ENCODE data around the gene OR51E1.

OR51E1 gene, protein sequence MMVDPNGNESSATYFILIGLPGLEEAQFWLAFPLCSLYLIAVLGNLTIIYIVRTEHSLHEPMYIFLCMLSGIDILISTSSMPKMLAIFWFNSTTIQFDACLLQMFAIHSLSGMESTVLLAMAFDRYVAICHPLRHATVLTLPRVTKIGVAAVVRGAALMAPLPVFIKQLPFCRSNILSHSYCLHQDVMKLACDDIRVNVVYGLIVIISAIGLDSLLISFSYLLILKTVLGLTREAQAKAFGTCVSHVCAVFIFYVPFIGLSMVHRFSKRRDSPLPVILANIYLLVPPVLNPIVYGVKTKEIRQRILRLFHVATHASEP

DNA sequence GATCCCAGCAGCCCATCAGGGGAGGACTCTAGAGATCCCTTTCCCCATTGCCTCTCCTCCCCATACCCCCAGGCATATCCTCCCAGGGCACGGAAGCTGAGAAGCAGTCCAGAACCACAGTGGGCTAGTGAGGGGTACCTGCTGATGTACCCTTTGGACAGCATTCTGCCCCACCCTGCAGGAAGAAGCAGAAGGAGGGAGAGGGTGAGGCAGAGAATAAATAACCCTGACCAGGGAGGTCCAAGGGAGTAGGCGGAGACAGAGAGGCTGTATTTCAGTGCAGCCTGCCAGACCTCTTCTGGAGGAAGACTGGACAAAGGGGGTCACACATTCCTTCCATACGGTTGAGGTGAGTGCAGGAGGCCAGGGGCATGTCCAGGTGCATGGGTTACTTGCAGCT, at the start of gene OR51E1:
Gene OR51E1, plus strand, starts transcription at position 301 of the 400 bp plus-strand sequence. CDS start 8,545 bp downstream, outside the sequence.
- no peak for DNase-seq (ENCODE audit: low read depth in 4 of 4, low spot score in 1 of 4)

DNA sequence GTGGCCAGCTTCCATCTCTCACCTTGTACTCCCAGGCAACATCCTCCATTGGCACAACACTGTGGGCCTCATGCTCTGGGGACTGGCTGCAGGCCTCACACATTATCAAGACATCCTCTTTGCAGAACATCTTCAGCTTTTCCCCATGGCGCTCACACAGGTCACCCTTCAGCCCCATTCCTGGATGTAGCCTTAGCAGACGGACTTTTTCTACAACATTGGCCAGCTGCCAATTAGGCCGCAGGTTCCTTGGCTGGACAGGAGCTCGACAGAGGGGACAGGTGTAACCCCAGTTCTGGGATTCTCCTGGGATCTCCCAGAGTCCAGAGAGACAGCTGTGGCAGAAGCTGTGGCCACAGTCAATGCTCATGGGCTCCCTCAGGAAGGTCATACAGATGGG, 38.7 kb upstream of the OR51E1 start:
- DNase-seq (ENCODE audit: low read depth in 4 of 4, low spot score in 1 of 4), result no peak

DNA sequence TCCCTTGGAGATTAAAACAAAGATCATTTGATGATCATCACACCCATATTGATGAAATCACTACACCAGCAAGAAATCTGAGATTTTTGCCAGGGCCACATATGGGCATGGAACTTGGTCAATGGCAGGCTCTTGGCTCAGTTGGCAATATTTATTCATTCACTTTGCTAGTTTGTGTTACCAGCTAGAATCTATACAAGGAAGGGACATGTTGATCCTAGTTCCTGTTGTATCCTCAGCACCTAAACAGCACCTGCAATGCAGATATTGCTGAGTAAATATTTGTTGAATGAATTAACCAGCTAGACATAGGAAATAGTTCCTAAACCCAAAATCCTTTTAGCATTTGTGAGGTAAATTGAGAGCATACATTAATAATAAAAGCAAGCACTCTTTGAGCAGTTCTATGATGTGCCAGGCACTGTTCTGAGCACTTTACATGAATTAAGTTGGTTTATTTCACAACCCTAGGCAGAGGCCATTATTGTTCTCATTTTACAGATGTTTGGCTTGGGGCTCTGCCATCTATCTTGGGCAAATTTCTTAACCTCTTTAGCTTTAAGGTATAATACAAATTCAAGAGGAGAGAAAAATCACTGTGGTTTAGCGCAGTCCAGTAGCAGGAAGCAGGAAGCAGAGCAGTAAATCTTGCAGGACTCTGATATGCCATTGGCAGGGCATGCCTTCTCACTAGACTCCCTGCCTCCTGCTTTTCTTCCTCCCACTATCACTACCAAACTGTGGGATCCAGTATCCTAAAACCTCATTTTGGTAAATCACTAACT, 37.4 kb upstream of the OR51E1 start:
- no peak for DNase-seq (ENCODE audit: low read depth in 4 of 4, low spot score in 1 of 4)

DNA sequence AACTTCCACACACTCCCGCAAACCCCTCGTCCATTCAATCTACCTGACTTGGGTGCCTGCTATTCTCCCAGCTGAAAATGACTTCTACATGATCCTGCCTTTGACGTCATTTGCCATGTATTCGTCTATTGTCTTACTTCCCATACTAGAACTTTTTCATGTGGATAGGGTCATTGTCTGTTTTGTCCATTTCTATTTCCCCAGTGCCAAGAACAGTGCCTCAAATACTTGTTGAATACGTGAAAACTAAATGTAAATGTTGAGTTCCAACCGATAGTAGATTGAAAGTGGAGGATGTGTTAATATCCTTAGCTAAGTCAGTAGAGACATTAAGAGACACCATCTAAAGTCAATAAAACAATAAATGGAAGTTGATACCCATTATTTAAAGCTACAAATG, 36.7 kb upstream of the OR51E1 start:
- no peak for DNase-seq (ENCODE audit: low read depth in 4 of 4, low spot score in 1 of 4)

DNA sequence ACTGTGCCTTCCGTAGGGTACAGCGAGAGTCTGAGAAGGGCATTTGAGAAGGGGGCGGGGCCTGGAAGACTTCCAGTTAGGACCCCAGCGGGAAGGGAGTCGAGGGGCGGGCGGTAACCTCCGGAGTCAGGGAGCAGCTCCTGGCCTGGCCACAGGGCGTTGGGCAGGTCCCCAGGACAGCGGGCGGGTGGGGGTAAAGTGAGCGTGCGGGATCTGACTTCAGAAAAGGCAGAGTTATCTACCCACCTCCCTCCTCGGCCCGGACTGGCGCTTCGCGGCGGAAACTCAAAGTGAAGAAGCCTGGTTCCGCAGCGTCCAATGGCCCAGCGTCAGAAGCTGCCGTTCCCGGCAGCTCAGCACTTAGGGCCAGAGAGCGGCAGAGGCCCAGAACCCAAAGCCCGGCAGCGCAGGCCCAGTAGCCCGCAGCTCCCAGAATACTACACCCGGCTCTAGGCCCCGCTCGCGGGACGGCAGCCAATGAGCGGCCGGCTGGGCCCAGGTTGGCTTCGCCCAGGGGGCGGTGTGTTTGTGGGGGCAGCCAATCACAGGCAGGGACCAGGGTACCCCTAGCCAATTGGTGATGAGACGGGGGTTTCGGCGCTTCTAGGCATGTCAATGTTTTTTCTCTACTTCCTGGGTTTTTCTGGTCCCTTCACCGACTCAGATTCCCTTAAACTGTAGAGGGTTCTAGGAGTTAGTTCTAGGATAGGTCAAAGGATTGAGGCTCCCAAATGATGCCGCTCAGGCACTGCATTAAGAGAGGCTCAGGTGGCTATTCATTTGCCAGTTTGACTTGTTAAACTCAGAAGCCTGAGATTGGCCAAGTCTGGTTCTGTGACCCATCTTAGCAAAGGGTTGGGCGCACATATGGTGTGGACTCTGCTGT, 35.8 kb upstream of the OR51E1 start, which contains the start of gene TRIM68:
Gene TRIM68, minus strand, starts transcription at position 451 of the 886 bp plus-strand sequence. CDS start 2,727 bp downstream, outside the sequence.
- peak; percentile 86 to 93 (median 89) for DNase-seq (ENCODE audit: low read depth in 4 of 4, low spot score in 1 of 4)

DNA sequence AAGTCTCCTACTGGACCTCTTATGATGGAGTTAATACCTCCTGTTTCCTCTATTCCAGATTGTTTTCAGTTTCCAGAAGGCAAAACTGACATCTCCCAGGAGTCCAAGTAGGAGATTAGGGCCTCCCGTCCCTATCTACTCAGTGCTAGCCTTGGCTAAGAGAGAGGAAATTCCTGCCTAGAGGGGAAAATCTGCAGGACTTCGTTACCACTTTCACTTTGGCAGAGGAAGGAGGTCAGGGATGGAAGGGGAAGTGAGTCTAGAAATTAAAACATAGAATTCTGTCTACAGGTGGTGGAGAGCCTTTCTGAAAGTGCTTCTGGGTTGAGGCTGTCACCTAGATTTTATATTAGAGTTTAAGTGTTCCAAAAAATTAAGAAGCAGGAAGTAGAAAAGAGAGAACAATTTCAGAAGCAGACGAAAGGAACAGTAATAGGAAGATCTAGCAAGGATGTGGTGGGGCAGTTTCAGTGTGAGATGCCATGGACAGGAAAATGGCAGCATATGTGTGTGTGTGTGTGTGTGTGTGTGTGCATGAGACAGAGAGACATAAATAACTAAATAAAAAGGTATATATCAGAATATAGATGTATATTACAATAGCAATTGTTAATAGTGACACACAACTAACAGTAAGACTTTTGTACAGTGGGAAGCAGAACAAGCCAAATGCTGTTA, 33.4 kb upstream of the OR51E1 start:
- peak in 1 of 4 experiments; percentile 7 for DNase-seq (ENCODE audit: low read depth in 4 of 4, low spot score in 1 of 4)

DNA sequence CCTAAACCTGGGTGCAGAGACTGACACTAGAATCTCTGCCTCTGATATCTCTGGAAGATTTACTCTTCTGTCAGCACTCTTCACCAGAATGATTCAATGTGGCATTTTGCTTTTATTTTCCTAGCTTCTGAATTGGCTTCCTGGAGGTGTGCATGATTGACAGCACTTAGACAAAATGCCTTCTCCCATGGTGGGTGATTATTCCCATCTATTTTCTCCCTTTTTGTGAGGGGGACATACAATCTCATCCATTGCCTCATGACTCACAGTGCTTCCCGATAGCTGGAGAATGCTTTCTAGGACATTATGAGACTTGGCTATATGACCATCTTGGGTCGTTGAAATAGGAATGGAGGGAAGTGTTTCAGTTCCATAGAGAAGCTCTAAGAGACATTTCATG, 31.8 kb upstream of the OR51E1 start:
- no peak for DNase-seq (ENCODE audit: low read depth in 4 of 4, low spot score in 1 of 4)

DNA sequence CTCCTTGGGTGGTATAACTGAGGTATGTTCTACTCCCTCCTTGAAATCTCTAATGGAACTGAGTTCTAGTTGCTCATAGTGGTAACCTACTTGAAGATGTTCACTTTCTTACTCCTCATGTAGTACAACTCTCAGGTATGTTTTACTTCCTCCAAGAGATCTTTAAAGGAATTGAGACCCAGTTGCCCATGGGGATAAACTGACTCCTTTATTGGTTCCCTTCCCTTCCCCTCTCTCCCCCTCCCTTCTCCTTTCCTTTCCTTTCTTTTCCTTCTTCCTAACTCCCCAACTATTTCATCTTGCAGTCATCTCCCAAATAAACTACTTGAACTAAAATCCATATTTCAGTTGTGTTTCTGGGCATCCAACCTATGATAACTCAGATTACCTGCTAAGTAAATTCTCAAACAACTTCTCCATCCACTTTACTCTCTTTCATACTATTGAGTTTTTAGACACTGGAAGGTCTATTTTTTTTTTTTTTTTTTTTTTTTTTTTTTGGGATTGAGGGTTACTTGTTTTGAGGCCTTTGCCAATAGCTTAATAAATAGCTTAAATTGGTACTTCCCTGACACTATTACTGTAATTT, 27.8 kb upstream of the OR51E1 start:
- DNase-seq (ENCODE audit: low read depth in 4 of 4, low spot score in 1 of 4), result no peak

DNA sequence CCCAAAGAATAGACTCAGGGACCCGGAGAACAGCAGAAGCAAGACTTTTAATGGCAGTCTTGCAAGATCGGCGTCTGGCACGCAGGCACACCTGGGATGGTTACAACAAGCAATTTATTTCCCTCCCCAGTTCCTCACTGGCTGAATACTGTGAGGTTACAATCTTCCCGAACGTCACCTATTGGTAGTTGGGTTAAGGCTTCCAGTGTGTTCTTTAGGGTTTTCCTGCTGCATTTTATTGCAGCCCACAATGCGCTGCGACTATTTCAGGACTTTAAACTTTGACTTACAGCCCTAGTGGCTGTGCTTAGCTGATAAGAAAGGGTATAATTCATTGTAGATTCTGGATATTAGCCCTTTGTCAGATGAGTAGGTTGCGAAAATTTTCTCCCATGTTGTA, 24.3 kb upstream of the OR51E1 start:
- DNase-seq (ENCODE audit: low read depth in 4 of 4, low spot score in 1 of 4), result no peak

DNA sequence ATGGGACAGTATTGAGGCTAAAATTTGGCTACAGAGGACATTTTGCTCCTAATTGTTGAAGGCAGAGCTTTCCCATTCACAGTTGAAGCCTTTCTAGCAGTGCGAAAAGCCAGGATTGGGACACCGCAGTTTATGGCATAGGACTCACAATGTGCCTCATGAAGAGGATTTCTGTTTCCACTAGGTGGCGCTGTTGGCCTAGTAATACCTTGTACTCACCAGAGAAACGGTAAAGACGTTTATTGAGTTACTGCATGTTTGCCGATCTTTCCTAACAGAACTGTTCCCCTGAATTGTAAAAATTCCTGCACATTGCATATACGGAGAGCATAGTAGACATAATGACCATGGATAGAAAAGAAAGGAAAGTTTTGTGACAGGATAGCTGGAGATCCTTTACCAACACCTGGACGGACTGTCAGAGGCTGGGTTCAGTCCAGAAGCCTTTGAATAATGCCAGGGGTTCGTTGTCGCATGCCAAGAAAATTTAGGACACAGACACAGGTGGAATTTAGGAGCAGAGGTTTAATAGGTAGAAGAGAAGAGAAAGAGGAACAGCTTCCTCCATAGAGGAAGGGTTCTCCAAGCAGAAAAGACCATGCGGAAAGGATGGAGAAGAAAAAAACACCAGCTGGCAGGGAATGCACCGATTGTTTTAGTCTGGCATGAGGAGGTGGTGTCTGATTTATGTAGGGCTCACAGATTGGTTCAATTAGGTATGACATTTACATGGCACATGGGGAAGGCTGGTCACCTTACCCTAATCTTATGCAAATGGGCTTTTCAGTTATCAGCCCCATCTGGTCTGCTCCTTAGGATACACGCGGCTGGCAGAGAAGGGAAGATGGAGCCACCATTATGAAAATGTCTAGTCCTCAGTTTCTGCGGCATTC, 17.3 kb upstream of the OR51E1 start:
- DNase-seq (ENCODE audit: low read depth in 4 of 4, low spot score in 1 of 4), result peak in 1 of 4 experiments; percentile 28

DNA sequence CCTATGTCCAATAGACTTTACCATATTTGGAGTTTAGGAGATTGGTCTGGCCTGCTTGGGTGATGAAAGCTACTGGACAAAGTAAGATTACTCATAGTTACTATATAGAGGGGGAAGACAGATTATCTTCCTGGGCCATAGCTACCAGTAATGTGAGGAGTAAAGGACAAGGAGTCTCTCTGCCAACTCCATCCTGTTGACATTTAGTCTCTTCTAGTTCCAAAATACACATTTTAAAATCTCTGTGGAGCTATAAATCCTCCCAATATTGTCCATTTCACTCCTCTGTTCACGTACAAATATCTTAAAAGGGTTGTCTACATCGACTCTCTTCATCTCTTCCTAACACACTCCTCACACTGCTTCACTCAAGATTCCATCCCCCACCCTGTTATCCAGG, 7.6 kb upstream of the OR51E1 start:
- no peak for DNase-seq (ENCODE audit: low read depth in 4 of 4, low spot score in 1 of 4)

DNA sequence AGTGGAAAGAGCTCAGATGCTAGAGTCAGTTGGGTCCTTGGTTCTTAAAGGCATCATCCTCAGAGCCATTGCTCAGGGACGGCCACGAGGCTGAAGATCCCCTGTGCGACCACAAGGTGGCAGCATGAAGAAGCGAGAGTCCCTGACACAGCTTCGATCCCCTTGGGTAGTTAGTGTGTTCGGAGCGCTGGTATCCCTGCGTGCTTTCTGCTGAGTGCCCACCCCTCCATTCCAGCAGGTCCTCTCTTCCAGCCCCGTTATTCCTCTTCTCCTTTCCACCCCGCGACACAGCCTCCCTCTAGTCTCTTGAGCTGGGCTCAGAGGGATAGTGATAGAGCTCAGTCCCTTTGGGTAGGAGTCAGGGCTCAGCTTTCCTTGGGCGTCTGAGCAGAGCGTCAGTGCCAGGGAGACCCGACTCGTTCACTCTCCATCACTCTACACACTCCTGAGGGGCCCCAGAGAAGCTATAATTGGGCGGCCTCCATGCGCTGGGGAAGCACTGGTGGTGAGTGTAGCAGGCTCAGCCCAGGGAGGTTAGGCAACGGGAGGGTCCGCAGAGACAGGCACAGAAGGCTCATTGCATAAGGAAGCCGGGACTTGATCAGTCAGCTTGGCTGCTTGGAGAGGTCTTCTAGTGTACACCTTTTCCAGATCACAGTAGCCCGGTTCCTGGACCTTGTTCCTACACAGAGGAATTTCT, 6.7 kb upstream of the OR51E1 start, which contains the start of gene OR51D1:
Gene OR51D1, plus strand, starts transcription at position 516 of the 700 bp plus-strand sequence. CDS start 2,314 bp downstream, outside the sequence.
- DNase-seq (ENCODE audit: low read depth in 4 of 4, low spot score in 1 of 4), result peak; percentile 34 to 61 (median 53)

DNA sequence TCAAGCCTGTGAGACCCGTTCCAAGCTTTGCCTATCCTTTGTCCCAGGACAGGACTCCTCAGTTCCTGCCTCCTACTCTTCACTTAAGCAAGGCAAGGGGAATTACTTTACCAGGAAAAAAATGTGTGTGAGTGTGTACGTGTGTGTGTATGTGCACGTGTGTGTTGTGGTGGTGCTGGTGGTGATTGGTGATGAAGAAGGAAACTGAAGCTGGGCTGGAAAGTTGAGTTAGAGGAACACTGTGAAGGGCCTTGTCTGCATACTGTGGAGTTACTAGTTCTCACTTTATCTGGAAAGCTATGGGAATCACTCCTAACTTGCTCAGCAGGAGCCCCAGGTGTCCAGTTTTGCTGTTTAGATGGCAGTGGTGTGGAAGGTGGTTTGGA, 6.1 kb upstream of the OR51E1 start:
- DNase-seq (ENCODE audit: low read depth in 4 of 4, low spot score in 1 of 4), result no peak

DNA sequence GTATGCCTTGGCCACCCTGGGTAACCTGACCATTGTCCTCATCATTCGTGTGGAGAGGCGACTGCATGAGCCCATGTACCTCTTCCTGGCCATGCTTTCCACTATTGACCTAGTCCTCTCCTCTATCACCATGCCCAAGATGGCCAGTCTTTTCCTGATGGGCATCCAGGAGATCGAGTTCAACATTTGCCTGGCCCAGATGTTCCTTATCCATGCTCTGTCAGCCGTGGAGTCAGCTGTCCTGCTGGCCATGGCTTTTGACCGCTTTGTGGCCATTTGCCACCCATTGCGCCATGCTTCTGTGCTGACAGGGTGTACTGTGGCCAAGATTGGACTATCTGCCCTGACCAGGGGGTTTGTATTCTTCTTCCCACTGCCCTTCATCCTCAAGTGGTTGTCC, 3.9 kb upstream of the OR51E1 start:
- no peak for DNase-seq (ENCODE audit: low read depth in 4 of 4, low spot score in 1 of 4)

DNA sequence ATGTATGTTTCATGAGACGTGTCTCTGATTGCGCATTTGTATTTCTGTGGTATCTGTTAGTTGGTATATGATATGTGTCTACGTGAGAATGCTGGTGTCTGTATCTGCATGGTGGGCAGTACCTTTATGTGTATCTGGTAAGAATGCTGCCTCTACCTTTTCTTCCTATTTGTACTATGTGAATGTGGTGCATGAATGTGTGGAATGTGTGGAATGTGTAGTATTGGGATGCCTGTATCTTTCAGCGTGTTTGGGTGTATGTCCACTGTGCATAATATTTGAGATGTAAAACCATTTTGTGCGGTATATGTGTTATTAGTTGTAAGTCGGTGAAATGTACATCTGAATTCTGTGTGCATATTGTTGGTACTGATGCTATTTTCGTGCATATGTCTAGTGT, 2.3 kb upstream of the OR51E1 start:
- no peak for DNase-seq (ENCODE audit: low read depth in 4 of 4, low spot score in 1 of 4)

DNA sequence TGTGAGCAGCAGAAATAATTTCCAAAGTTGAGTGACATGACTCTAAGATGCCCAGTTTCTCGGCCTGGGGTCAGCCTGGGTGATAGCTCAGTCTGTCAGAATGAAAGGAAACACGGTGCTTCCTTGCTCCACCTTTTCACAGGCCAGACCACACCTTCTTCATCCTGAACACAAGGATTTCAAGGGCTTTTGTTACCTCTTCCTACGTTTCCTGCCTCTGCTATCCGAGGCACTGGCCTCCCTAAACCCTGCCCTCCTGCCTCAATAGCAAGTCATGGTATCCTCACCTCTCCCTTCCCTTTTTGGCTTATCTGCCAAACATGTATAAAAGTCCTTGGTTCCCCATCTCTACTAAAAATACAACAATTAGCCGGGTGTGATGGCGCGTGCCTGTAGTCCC, 1.7 kb upstream of the OR51E1 start:
- DNase-seq (ENCODE audit: low read depth in 4 of 4, low spot score in 1 of 4), result no peak

DNA sequence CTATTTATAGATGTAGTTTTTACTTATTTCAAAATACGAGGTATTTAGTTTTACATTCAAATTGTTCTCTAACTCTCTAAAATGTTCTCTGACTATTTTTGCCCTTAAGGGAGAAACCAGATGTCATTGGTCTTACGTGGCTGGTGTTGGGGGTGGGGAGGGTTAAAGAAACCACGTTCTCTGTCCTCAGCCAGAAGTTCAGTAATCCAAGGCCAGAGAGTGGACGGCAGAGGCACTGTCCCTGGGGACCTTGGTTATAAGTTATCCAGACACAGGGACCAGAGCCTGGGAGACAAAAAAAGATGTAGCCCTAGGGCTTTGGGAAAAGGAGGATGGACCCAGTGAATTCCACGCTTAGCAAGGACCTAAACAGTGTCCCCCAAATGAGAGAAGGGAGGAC, 706 bp upstream of the OR51E1 start:
- no peak for DNase-seq (ENCODE audit: low read depth in 4 of 4, low spot score in 1 of 4)

DNA sequence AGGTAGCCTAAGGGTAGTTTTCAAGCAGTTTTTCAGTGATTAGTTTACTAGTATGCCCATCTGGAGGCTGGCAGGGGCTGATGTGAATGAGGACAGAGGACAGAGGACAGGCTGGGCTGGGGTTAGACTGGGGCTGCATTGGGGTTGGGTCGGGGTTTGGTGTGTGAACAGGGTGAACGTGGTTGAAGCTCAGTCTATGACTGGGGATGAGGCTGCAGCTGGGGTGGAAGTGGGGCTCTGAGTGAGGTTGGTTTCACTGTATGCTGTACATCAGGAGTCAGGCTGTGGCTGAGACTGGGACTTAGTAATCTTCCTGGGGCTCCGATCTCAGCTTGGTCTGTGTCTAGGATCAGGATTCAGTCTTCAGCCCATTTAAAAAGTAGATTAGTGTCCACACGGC, 451 bp downstream of the OR51E1 start:
- DNase-seq (ENCODE audit: low read depth in 4 of 4, low spot score in 1 of 4), result no peak

DNA sequence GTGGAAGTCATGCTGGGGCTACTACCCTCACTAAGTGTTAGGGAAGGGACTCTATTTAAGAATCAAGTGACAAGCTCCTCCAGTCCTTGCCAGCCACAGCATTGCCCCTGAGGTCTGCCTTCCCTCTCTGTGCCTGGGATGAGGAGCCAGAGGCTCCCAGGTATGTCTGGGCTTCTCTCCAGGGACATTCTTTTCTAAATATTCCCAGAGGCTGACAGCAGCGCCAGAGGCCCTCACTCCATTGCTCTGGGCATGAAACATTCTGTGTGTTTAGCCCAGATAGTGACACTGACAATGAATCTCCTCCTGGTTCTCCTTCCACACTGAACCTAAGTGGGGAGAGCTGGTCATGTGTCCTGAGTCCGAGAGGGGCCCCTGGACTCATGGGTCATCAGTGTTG, 2.2 kb downstream of the OR51E1 start:
- DNase-seq (ENCODE audit: low read depth in 4 of 4, low spot score in 1 of 4), result no peak

Measured in stimulated activated CD4-positive, alpha-beta T cell treated with anti-CD3 and anti-CD28 coated beads, Interleukin-1b, Interleukin-23, amount 100 ng/mL, for 24 hours (primary cell).